LoVo (cell line): ENCODE data around the gene GJA1.
"Not testable (repeated sequence)": the region's sequence is repeated elsewhere in the genome, so short reads cannot be mapped to it uniquely, and the experiment has no call there.

ENCODE experiments used
- DNase-seq: peaks from one replicate; pipeline ENCODE4 v3.0.0-alpha.2; 2016; ENCODE audit warnings: low spot score

GJA1 gene

GRCh38 chr6:121435444-121436069, at the start of gene GJA1:
Gene GJA1, plus strand, starts transcription at chr6:121435646. Its CDS starts 11,202 bp downstream, at chr6:121446848.
- peak; percentile 50 for DNase-seq

DNA sequence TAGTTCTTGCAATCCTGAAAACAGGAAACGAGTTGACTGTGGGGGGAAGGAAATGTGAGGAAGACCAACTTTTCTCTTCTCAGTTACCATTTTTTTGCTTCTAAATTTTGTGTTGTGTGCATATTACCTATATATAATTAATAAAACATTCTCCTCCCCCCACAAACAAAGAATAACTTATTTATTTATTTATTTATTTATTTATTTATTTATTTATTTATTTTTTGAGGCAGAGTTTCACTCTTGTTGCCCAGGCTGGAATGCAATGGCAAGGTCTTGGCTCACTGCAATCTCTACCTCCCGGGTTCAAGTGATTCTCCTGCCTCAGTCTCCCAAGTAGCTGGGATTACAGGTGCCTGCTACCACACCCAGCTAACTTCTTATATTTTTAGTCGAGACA, 48.9 kb upstream of the GJA1 start:
- DNase-seq = not testable (repeated sequence)

DNA sequence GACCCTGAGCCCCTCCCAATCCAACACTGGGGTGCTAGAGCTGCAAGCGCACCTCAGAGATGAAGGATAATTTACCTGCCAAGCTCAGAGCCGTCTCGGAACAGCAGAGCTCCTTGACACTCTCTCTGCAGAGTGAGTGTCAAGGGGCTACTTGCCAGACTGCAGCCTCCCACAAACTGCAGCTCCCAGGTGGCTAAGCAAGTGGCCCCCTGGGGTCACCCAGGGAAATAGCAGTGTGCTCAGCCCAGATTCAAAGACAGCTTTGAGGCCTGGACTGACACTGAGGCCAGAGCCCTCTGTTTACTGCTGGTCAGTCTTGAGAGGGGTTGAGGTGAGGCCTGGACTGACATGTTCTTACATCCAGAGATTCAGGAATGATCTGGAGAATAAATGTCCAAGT, 46.0 kb upstream of the GJA1 start:
- no peak for DNase-seq

GRCh38 chr6:121393731-121394505, 41.5 kb upstream of the GJA1 start:
- DNase-seq = no peak

DNA sequence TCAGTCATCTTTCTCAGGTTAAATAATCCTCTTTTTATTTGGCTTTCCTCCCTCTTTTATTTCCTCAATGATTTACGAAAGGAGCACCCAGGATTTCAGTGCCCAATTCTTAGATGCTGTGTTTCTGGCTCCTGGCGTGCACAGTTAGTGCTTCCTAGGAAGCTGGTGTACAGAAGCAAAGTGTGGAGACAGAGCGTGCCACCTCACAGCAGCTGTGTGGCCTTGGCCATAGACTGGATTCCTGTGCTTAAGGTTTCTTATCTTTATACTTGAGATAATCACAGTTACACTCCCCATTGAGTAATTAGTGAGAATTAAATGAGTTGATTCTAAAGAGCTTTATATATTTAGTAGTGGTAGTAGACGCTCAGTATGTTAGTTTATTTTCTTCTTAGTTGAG, 39.7 kb upstream of the GJA1 start:
- DNase-seq = no peak

DNA sequence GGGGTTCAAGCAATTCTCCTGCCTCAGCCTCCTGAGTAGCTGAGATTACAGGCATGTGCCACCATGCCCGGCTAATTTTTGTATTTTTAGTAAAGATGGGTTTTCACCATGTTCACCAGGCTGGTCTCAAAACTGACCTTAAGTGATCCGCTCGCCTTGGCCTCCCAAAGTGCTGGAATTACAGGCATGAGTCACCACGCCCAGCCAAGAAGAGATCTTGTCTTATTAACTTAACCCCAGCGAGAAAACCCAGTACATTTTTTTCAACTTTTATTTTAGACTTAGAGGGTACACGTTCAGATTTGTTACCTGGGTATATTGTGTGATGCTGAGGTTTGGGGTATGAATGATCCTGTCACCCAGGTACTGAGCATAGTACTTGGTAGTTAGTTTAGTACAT, 38.3 kb upstream of the GJA1 start:
- not testable (repeated sequence) for DNase-seq

- no peak for DNase-seq
Observed at GRCh38 chr6:121398127-121398526, 37.3 kb upstream of the GJA1 start.

- peak; percentile 23 for DNase-seq
Observed at GRCh38 chr6:121399966-121400365, 35.5 kb upstream of the GJA1 start.

DNA sequence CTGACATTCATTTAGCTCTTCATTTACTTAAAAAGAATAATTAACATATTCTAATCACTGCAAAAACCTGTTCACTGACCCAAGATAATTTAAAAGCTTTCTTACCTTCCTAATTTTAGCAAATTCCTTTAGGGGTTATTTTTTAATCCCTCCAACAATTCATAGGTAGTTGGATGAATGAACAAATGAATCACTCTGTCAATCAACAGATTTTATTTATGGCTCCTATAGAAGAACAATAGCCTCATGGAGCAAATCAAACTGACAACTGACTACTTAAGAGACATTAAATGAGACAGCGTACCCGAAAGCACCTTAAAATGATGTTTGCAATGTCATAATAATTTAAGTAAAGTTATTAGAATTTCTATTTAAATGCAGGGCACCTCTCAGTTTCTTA, 31.5 kb upstream of the GJA1 start:
- no peak for DNase-seq

DNA sequence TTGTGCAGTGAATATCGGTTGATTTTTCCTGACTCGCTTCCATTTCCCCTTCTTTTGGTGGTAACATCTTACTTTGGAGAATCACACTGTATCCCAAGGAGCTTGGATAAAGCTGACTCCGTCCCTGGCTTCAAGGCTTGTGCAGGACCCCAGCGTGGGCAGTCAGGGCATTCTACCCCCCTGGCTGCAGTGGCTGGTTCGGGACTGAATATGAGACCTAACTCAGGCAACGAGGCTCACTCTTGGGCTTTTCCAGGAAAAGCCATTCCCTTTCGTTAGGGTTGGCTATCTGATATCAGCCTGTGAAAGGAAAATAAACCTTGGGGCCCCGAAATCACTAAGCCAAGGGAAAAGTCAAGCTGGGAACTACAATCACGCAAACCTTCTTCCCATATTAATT, 30.1 kb upstream of the GJA1 start:
- no peak for DNase-seq

GRCh38 chr6:121408321-121408720, 27.1 kb upstream of the GJA1 start:
- DNase-seq = no peak

DNA sequence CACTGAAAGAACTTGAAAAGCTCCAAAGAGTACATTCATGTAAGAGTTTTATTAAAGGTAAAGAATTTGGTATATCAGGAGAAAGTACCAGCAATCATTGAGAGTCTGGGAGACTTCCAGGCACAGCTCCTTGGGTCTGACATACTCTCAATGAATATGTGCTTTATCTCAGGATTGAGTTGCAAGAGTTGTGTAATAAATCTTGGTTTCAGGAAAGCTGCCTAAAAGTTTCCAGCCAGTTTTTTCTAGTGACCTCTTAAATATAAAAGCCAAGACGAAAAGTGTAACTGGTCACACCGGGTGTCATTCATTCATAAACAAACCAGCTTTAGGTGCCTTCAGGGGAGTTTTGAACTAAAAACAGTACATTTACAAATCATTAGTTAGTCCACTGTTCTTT, 21.6 kb upstream of the GJA1 start:
- DNase-seq = no peak

DNA sequence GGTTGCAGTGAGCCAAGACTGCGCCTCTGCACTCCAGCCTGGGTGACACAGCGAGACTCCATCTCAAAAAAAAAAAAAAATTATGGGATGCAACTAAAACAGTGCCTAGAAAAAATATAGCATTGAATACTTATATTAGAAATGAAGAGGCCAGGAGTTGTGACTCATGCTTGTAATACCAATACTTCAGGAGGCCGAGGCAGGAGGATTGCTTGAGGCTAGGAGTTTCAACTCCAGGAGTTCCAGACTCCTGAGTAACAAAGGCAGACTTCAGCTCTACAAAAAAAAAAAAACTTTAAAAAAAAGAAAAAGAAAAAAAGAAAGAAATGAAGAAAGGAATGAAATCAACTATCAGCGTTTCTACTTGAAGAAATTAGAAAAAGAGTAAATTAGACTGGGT, 17.1 kb upstream of the GJA1 start:
- no peak for DNase-seq

- DNase-seq = no peak
Observed at GRCh38 chr6:121426686-121427085, 8.8 kb upstream of the GJA1 start.

GRCh38 chr6:121428872-121429756, 6.3 kb upstream of the GJA1 start:
- DNase-seq = no peak

DNA sequence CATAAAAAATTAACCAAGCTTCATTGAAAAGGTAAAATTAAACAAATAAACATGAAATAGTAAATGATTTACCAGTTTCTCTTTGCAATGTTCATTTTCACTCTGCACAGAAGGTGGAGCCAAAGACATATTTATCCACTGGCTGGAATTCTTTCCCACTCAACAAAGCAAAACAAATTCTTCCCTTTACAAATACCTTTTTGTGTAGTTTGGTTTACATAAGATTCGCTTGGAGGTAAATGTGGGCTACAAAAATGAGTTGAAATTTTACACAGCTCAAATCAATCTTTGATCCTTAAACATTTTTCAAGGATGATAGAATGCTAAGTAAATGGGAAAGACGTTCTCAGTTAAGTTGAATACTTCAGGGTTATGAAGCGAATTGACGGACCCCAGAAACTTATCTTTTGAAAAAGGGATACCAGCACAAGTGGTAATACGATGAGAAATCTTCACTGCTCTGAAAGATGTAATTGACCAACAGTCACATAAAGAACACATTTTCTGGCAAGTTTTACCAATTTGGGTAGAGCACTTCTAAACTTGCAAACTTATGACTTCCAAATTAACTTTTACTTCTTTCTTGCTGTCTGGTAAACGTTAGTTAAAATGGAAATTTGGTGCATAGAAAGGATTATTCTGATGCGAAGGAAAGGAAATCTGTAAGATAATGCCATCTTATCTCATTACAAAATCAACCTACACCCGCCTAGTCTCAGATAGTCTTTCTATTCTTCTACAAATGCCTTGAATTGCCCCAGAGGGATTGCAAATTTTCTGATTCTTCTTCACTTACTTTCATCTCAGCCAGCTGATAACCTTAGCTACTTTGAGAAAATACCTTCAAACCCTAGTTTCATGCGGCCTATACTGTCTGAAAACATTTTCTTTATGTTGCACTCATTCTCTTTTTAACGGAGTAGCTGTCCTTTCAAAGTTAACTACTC, 4.7 kb upstream of the GJA1 start:
- peak; percentile 53 for DNase-seq

DNA sequence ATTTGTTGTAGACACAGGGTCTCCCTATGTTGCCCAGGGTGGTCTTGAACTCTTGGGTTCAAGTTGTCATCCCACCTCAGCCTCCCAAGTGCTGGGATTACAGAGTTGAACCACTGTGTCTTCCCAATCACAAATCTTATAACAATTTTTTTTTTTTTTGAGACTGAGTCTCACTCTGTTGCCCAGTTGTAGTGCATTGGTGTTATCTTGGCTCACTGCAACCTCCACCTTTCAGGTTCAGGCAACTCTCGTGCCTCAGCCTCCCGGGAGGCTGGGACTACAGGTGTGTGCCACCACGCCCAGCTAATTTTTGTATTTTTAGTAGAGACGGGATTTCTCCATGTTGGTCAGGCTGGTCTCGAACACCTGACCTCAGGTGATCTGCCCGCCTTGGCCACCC, 3.7 kb upstream of the GJA1 start:
- not testable (repeated sequence) for DNase-seq

DNA sequence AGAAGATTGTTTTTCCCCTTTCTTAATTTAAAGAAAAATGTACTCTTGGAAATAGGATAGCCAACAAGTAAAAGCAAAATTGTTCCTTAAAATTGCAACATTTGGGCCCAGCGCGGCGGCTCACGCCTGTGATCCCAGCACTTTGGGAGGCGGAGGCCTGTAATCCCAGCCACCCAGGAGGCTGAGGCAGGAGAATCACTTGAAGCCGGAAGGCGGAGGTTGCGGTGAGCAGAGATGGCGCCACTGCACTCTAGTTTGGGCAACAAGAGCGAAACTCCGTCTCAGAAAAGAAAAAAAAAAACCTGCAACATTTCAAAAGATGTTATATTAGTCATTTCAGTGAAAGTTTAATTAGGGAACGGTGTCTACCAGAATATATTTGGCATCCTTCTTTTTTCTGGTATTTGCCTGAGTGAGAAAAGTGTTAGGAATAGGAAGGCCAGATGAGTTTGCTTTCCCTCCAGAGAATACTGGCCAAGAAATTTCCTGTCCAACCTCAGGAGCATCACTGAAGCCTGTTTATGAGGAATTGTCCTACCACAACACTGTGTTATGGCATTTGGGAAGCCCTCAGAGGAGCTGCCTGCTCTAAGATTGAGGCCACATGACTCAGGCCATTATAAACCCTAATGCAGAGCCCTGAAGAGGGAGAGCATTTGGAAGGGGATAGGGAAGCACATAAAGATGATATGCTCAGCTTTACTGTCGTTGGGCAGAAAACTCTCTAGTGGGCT, 1.2 kb upstream of the GJA1 start:
- DNase-seq = no peak

GRCh38 chr6:121436274-121436857, 920 bp downstream of the GJA1 start:
- no peak for DNase-seq
